ENCODE data around the gene IL27RA. TPM values are rescaled to one million over a fixed set of nuclear protein-coding genes. Genes with fewer than 3 reads are reported as not detected.

Gene IL27RA
- total RNA-seq, 1 experiment from 2014 or later: 13.6 TPM

DNA sequence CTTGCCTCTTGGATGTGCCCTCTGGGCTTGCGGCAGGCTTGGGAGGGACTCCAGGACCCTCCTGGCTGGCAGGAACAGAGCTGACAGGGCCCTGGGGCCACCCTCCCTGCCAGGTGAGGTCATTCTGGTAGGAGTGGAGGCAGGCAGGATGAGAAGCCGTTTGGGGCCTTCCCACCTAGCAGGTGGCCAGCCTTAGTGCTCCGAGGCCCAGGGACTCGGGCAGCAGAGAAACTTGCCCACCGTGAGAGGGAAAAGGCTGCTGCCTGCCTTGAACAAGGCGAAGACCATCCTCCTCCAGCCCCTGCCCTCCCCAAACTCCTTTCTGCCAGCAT, 34.0 kb upstream of the IL27RA start:
- Histone ChIP-seq H3K14ac (ENCODE audit: insufficient read depth, low read length) (no peak overlapping the region), H4K8ac (replicated peaks; ENCODE audit: insufficient read length, low read depth, low read length) (no peak overlapping the region), H2AK5ac (ENCODE audit: insufficient read length, low read length) (no peak overlapping the region), H3K27ac (ENCODE audit: insufficient read length, low read depth, low read length) (no peak overlapping the region), H4K5ac (ENCODE audit: insufficient read length, low read depth, low read length) (no peak overlapping the region), H2BK15ac (ENCODE audit: low read depth, low read length) (no peak overlapping the region), H3K56ac (ENCODE audit: insufficient read length, low read depth, low read length) (no peak overlapping the region), H4K20me1 (ENCODE audit: control insufficient read depth, insufficient read depth, insufficient read length) (no peaks in the 10 kb centered on the region), H2BK20ac (ENCODE audit: low read depth, low read length, poor library complexity, severe bottlenecking) (no peak overlapping the region), H3K18ac (ENCODE audit: insufficient read length, low read depth, low read length) (no peak overlapping the region), H2AFZ (ENCODE audit: low read length) (no peak overlapping the region), H3K4ac (ENCODE audit: low read depth, low read length) (no peak overlapping the region), H3K27me3 (ENCODE audit: insufficient read depth, low read length) (no peaks in the 10 kb centered on the region), H4K91ac (ENCODE audit: insufficient read length, low read depth, low read length) (no peak overlapping the region), H3K23ac (ENCODE audit: insufficient read length, low read depth, low read length) (no peak overlapping the region), H2BK120ac (ENCODE audit: low read depth, low read length, poor library complexity, severe bottlenecking) (no peak overlapping the region), H2BK5ac (ENCODE audit: insufficient read length, low read length) (no peak overlapping the region), H3K79me1 (ENCODE audit: insufficient read depth, low read depth, low read length, poor library complexity, severe bottlenecking) (no peaks in the 10 kb centered on the region), H3K4me1 (ENCODE audit: insufficient read depth, low read length) (no peaks in the 10 kb centered on the region), H3K23me2 (ENCODE audit: insufficient read length, low read depth, low read length, poor library complexity, severe bottlenecking) (no peaks in the 10 kb centered on the region), H3K79me2 (ENCODE audit: insufficient read depth, low read length) (no peaks in the 10 kb centered on the region), H3K4me2 (ENCODE audit: insufficient read depth, insufficient read length, low read length) (no peak overlapping the region), H2BK12ac (ENCODE audit: insufficient read length, low read depth, low read length) (no peak overlapping the region), H3K9ac (ENCODE audit: extremely low read depth, insufficient read length, low read length) (no peak overlapping the region), H3K9me3 (ENCODE audit: control insufficient read depth, low read depth, low read length) (no peaks in the 10 kb centered on the region), H3T11ph (ENCODE audit: low read length) (no peak overlapping the region)
- Mint-ChIP-seq H3K9me3 (peaks cover 5 to 6% of the 10 kb centered on the region in 2 experiments; a peak in 2 of 5 replicates), H3K4me1 (no peaks in the 10 kb centered on the region), H3K36me3 (ENCODE audit: insufficient read depth in 1 of 3, low read depth in 3 of 3) (peaks cover 6 to 29% (median 12%) of the 10 kb centered on the region in 3 experiments; a peak in 5 of 7 replicates), H3K27me3 (ENCODE audit: low read depth) (no peaks in the 10 kb centered on the region), H3K27ac (no peak overlapping the region), H3K4me3 (no peak overlapping the region)
- no CpG with 5 or more reads among the region's 6 CpGs for WGBS (ENCODE audit: extremely low coverage, insufficient read length, low lambda C conversion rate)
- DNase-seq: no peak
- TF ChIP-seq CTCF (conservative IDR thresholded peaks at IDR 0.05): no peak
